ENCODE results near the gene STEAP1B. TPM values are rescaled to one million over a fixed set of nuclear protein-coding genes. Genes with fewer than 3 reads are reported as not detected.

STEAP1B gene
- total RNA-seq, 2 experiments from 2014 or later = 0.69 to 2.1 TPM

GRCh38 chr7:22548313-22548712 is 48.3 kb upstream of the STEAP1B start:
- ChIA-PET CTCF (ENCODE audit: unreplicated experiment) (no interaction called here), POLR2A (interaction anchor here (0.6 kb wide), 1 partner anchor 472 kb away, joined by 3 read pairs; no protein-coding TSS in a partner anchor)
- BruUV-seq (replicated peaks) = no TSS peak
- DNase-seq (ENCODE audit: low spot score) = no peak
- no peak overlapping the region for H3K4me2 ChIP-seq (ENCODE audit: low read length)
- no peak overlapping the region for H3K27ac ChIP-seq (ENCODE audit: low read depth, low read length, poor library complexity, severe bottlenecking)
- H2AFZ ChIP-seq (ENCODE audit: low read length) = no peak overlapping the region
- intact Hi-C loops (cut with micrococcal nuclease; ENCODE audit: unreplicated experiment) = no loop called here
- H3K79me2 ChIP-seq (ENCODE audit: insufficient read depth, low read depth, low read length) = no peaks in the 10 kb centered on the region
- no peaks in the 10 kb centered on the region for H3K9me2 ChIP-seq (ENCODE audit: insufficient read depth, low read length)
- no peaks in the 10 kb centered on the region for H3K9me3 ChIP-seq (ENCODE audit: low read length)
- no peaks in the 10 kb centered on the region for H3K36me3 ChIP-seq (ENCODE audit: insufficient read depth, low read length)
- peaks cover 12% of the 10 kb centered on the region for H3K4me1 ChIP-seq (ENCODE audit: insufficient read depth, low read length, poor library complexity, severe bottlenecking)
- no peaks in the 10 kb centered on the region for H4K20me1 ChIP-seq (ENCODE audit: insufficient read depth, low read length)
- TF ChIP-seq, protein P1, sequence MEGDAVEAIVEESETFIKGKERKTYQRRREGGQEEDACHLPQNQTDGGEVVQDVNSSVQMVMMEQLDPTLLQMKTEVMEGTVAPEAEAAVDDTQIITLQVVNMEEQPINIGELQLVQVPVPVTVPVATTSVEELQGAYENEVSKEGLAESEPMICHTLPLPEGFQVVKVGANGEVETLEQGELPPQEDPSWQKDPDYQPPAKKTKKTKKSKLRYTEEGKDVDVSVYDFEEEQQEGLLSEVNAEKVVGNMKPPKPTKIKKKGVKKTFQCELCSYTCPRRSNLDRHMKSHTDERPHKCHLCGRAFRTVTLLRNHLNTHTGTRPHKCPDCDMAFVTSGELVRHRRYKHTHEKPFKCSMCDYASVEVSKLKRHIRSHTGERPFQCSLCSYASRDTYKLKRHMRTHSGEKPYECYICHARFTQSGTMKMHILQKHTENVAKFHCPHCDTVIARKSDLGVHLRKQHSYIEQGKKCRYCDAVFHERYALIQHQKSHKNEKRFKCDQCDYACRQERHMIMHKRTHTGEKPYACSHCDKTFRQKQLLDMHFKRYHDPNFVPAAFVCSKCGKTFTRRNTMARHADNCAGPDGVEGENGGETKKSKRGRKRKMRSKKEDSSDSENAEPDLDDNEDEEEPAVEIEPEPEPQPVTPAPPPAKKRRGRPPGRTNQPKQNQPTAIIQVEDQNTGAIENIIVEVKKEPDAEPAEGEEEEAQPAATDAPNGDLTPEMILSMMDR (conservative IDR thresholded peaks at IDR 0.05; ENCODE audit: low read length) = no peak
- TF ChIP-seq EZH2phosphoT487 (IDR thresholded peaks at IDR 0.05; ENCODE audit: borderline replicate concordance, low read depth, low read length) = no peak
- H3K4me3 ChIP-seq (ENCODE audit: low read depth, low read length, poor library complexity, severe bottlenecking) = no peak overlapping the region

- TF ChIP-seq, protein P1 (conservative IDR thresholded peaks at IDR 0.05; ENCODE audit: low read length) = no peak
- TF ChIP-seq EZH2phosphoT487 (IDR thresholded peaks at IDR 0.05; ENCODE audit: borderline replicate concordance, low read depth, low read length) = no peak
- Histone ChIP-seq H4K20me1 (ENCODE audit: insufficient read depth, low read length) (no peaks in the 10 kb centered on the region), H2AFZ (ENCODE audit: low read length) (no peak overlapping the region), H3K79me2 (ENCODE audit: insufficient read depth, low read depth, low read length) (no peaks in the 10 kb centered on the region), H3K4me1 (ENCODE audit: insufficient read depth, low read length, poor library complexity, severe bottlenecking) (peaks cover 11% of the 10 kb centered on the region), H3K9me2 (ENCODE audit: insufficient read depth, low read length) (no peaks in the 10 kb centered on the region), H3K27ac (ENCODE audit: low read depth, low read length, poor library complexity, severe bottlenecking) (no peak overlapping the region), H3K4me2 (ENCODE audit: low read length) (no peak overlapping the region), H3K36me3 (ENCODE audit: insufficient read depth, low read length) (no peaks in the 10 kb centered on the region), H3K4me3 (ENCODE audit: low read depth, low read length, poor library complexity, severe bottlenecking) (no peak overlapping the region), H3K9me3 (ENCODE audit: low read length) (no peaks in the 10 kb centered on the region)
- intact Hi-C loops (cut with micrococcal nuclease; ENCODE audit: unreplicated experiment) = no loop called here
- ChIA-PET POLR2A (interaction anchor here (0.9 kb wide), 1 partner anchor 463 kb away, joined by 3 read pairs; no protein-coding TSS in a partner anchor), CTCF (ENCODE audit: unreplicated experiment) (no interaction called here)
- no TSS peak for BruUV-seq (replicated peaks)
- DNase-seq (ENCODE audit: low spot score) = no peak
Measured at GRCh38 chr7:22546769-22547168, 46.8 kb upstream of the STEAP1B start.

- Histone ChIP-seq H4K20me1 (ENCODE audit: insufficient read depth, low read length) (no peaks in the 10 kb centered on the region), H3K79me2 (ENCODE audit: insufficient read depth, low read depth, low read length) (no peaks in the 10 kb centered on the region), H3K9me3 (ENCODE audit: low read length) (no peaks in the 10 kb centered on the region), H3K4me3 (ENCODE audit: low read depth, low read length, poor library complexity, severe bottlenecking) (no peak overlapping the region), H3K4me1 (ENCODE audit: insufficient read depth, low read length, poor library complexity, severe bottlenecking) (peaks cover 2% of the 10 kb centered on the region), H3K9me2 (ENCODE audit: insufficient read depth, low read length) (no peaks in the 10 kb centered on the region), H2AFZ (ENCODE audit: low read length) (no peak overlapping the region), H3K27ac (ENCODE audit: low read depth, low read length, poor library complexity, severe bottlenecking) (no peak overlapping the region), H3K4me2 (ENCODE audit: low read length) (no peak overlapping the region), H3K36me3 (ENCODE audit: insufficient read depth, low read length) (no peaks in the 10 kb centered on the region)
- TF ChIP-seq, protein P1 (conservative IDR thresholded peaks at IDR 0.05; ENCODE audit: low read length) = no peak
- TF ChIP-seq EZH2phosphoT487 (IDR thresholded peaks at IDR 0.05; ENCODE audit: borderline replicate concordance, low read depth, low read length) = no peak
- ChIA-PET CTCF (ENCODE audit: unreplicated experiment) (no interaction called here), POLR2A (interaction anchor here (0.6 kb wide), 1 partner anchor 363 kb away, joined by 6 read pairs; no protein-coding TSS in a partner anchor)
- DNase-seq (ENCODE audit: low spot score) = no peak
- no TSS peak for BruUV-seq (replicated peaks)
- intact Hi-C loops (cut with micrococcal nuclease; ENCODE audit: unreplicated experiment) = no loop called here
Measured at GRCh38 chr7:22545529-22545928, 45.5 kb upstream of the STEAP1B start.
